Measurements from ENCODE around the gene LAMA1.

LAMA1 gene

DNA sequence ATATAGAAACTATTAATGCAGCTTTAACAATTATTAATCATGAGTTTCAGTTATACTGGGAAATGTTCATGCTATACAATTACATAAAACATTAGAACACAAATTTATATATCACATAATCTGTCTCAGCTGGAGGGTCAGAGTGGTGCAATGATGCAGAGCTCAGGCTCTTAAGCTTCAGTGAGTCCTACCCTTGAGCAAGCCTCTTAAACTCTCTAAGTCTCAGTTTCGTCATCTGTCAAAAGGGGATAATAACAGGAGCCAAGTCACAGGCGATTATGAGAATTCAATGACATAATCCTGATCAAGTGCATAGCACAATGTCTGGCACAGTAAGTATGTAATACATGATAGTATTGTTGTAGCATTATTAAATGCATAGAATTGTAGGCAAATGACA, 46.0 kb downstream of the LAMA1 start:
- TF ChIP-seq, protein P1, sequence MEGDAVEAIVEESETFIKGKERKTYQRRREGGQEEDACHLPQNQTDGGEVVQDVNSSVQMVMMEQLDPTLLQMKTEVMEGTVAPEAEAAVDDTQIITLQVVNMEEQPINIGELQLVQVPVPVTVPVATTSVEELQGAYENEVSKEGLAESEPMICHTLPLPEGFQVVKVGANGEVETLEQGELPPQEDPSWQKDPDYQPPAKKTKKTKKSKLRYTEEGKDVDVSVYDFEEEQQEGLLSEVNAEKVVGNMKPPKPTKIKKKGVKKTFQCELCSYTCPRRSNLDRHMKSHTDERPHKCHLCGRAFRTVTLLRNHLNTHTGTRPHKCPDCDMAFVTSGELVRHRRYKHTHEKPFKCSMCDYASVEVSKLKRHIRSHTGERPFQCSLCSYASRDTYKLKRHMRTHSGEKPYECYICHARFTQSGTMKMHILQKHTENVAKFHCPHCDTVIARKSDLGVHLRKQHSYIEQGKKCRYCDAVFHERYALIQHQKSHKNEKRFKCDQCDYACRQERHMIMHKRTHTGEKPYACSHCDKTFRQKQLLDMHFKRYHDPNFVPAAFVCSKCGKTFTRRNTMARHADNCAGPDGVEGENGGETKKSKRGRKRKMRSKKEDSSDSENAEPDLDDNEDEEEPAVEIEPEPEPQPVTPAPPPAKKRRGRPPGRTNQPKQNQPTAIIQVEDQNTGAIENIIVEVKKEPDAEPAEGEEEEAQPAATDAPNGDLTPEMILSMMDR (IDR thresholded peaks at IDR 0.05; ENCODE audit: low read depth, low read length, missing control alignments) = no peak
- H3K4me3 ChIP-seq (replicated peaks; ENCODE audit: low read depth, low read length) = no peak overlapping the region
- no peak for DNase-seq (ENCODE audit: extremely low read depth, low read depth)

DNA sequence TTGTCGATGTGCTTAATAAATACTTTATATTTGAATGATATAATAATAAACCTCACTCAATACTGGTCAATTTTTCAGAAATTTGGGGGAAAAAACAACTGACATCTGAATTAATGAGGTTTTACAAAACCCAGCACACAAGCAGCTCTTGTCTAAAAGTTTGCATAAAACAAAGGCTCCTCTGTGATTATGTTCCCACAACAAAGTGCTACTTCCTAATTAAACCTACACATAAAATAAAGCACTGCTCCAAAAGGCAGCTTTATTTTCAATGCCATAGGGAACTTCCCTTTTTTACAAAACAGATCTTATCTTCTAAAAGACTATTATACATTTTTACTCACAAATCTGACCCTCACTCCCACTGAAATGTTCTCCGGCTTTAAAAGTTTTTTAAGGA, 47.1 kb downstream of the LAMA1 start:
- H3K4me3 ChIP-seq (replicated peaks; ENCODE audit: low read depth, low read length) = no peak overlapping the region
- TF ChIP-seq, protein P1 (IDR thresholded peaks at IDR 0.05; ENCODE audit: low read depth, low read length, missing control alignments) = no peak
- DNase-seq (ENCODE audit: extremely low read depth, low read depth) = no peak

DNA sequence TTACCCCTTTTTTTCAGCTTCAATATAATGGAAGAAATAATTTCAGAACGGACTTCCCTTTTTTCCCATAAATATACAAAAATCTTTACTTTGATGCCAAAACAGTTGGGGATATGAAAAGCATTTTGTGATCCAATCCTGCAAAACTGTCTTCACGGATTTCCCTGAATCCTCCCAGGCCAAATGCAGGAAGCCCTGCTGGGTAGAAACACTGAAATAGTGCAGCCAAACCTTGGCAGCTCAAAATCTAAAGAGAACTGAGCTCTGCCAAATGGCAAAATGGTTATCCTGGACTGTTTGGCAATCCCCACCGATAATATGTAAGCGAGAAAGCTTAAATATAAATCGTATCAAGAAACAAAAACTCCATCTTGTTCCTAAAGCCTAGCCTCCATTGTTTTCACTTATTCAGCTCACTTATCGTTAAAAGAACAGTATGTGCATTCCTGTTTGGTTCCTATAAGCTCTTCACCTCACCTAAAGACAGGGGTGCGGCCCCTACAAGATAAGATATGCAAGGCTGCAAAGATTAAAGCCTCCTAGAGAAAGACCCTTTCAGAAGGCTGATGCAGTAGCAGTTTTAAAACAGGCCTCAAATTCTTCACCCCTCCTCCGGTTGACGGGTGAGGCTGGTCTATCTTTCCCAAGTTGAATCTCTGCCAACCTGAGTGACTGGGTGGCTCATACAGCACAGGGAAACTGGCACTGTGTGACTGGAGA, 48.6 kb downstream of the LAMA1 start:
- TF ChIP-seq, protein P1 (IDR thresholded peaks at IDR 0.05; ENCODE audit: low read depth, low read length, missing control alignments) = no peak
- no peak for DNase-seq (ENCODE audit: extremely low read depth, low read depth)
- no peak overlapping the region for H3K4me3 ChIP-seq (replicated peaks; ENCODE audit: low read depth, low read length)

DNA sequence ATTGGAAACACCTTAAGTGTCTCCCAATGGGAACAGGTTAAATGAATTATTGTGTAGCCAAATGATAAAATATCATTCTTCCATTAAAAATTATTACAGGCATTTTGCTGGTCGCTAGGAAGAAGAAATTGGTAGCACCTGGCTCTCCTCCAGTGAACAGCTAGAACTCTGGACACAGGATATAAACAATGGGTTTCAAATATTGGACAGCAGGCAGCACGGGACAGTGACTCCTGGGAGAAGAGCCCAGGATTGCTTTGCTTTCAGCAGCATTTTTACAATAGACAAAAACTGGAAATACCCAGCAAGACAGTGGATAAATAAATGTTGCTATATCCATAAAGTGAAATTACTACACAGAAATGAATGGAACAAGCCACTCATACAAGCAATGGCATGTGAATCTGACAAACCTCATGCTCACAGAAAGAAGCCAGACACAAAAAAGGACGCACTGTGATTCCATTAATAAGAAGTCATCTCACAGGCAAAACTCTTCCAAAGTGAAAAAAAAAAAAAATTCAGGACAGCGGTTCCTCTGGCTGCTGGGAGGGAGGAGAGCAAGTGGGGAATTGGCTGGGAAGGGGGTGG, 50.5 kb downstream of the LAMA1 start:
- H3K4me3 ChIP-seq (replicated peaks; ENCODE audit: low read depth, low read length) = no peak overlapping the region
- TF ChIP-seq, protein P1 (IDR thresholded peaks at IDR 0.05; ENCODE audit: low read depth, low read length, missing control alignments) = no peak
- DNase-seq (ENCODE audit: extremely low read depth, low read depth) = no peak

DNA sequence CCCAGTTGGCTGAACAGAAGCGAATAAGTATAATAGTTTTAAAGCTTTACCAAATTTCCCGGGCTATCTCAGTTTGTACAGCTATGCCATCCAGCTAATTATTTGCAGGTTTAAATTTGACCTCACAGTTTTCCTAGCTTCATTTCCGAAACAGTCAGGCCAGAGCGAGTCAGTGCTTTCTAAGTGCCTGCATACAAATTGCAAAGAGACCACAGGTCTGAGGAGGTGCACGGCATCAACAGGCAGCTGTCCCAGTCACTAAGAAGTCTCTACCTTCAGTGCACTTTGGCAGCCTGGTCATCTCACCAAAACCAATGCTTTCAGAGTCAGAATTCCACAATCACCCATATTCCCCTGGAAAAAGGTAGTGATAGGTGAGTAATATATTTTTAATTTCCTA, 51.9 kb downstream of the LAMA1 start:
- no peak overlapping the region for H3K4me3 ChIP-seq (replicated peaks; ENCODE audit: low read depth, low read length)
- DNase-seq (ENCODE audit: extremely low read depth, low read depth) = no peak
- TF ChIP-seq, protein P1 (IDR thresholded peaks at IDR 0.05; ENCODE audit: low read depth, low read length, missing control alignments) = no peak

DNA sequence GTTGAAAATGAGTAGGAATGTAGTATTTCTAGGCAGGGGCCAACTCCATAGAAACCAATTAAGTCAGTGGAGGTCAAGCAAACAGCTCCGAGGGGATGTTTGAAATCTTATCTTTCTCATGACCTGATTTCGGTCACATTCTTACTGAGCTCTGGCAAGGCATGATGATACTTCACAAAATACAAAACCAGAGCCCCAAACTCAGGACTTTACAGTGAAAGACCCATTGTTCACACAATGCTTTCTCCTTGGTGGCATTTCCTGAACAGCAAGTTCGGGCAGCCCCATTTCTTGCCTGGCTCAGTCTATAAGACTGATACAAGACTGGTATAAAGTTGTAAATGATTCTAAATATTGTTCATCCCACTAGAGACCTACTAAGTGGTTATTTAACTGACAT, 53.3 kb downstream of the LAMA1 start:
- H3K4me3 ChIP-seq (replicated peaks; ENCODE audit: low read depth, low read length) = no peak overlapping the region

More for the DNA sequence above, 53.3 kb downstream of the LAMA1 start:
- no peak for DNase-seq (ENCODE audit: extremely low read depth, low read depth)
- TF ChIP-seq, protein P1 (IDR thresholded peaks at IDR 0.05; ENCODE audit: low read depth, low read length, missing control alignments) = no peak
